Measurements from ENCODE around the gene ATP12A.
"Not testable (repeated sequence)": the region's sequence is repeated elsewhere in the genome, so short reads cannot be mapped to it uniquely, and the experiment has no call there.

Gene ATP12A

GRCh38 chr13:24691381-24691780 is 11.2 kb downstream of the ATP12A start:
- no peak for DNase-seq

- DNase-seq, result no peak
Measured at GRCh38 chr13:24692561-24692960, 12.4 kb downstream of the ATP12A start.

DNA sequence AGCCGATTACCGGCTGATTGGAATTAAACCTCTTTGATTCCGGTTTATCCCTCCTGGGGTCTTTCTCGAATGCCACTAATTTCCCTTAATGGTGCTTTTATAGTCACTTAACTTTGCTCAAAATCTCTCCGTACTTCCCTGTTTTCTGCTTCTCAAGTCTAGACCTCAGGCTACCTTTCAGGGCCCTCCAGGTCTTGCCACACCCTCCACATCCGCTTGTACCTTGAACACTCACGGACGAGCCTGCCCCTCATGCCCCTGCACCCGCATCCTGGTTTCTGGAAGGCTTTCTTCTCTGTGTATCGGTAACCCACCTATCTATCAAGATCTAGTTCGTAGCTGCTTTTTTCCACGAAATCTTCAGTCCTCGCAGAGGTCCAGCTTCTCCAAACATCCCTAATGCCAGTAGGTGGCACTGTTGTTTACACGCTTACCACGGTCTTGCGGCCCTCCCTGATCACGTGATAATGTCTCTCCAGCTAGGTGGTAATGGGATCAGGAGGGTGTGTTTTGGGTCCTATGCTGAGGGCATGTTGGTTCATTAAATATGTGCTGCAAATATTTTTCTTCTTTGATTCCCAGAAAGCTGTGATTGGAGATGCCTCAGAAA is 13.8 kb downstream of the ATP12A start:
- no peak for DNase-seq

DNA sequence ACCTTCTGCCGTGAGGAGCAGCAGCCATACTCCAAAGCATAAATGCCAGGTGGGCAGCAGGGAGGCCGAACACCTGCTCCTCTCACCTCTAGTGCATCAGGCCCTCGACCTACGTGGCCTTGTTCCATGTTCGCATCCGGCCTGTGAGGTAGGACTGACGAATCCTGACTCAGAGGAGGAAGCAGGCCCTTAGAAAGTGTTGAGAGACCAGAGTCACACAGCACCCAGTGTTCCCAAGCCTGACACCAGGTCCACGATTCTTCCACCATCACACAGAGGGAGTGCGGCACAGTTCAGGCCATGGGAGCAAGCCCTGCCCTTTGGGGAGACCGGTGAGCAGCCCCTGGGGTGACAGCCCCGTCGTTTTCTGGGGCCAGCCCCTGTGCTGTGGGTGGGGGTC is 14.7 kb downstream of the ATP12A start:
- no peak for DNase-seq

GRCh38 chr13:24698686-24699085 is 18.5 kb downstream of the ATP12A start:
- DNase-seq, result no peak

DNA sequence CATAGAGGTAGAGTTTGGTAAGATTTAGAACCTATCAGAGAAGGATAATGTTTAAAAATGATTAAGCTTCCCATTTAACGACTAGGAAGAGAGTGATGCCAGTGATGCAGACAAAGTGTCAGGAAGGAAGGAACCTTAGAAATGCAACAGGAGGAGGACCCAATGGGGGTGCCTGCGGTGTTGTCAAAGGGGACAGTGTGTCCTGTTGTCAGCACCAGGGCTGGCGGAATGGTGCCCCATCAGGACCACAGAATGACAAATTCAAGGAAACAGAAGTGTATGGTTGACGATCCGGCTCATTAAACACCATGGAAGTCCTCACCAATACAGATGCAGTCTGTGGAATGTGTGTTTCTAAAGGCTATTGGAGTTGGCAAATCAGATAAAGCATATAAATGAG is 19.3 kb downstream of the ATP12A start:
- no peak for DNase-seq

DNA sequence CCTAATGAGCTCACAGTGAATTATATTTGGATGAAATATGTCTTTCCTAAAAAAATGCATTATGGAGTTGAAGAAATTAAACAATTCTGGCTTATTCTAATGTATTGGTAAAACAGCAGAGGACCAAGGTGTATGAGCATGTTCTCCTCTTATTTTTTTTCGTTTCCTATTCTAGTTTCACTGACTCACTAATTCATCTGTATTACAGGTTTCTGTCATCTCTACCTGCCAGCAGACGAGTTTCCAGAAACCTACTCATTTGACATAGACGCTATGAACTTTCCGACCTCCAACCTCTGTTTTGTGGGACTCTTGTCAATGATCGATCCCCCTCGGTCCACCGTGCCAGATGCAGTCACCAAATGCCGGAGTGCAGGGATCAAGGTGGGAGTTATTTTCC is 20.3 kb downstream of the ATP12A start:
- DNase-seq, result no peak

DNA sequence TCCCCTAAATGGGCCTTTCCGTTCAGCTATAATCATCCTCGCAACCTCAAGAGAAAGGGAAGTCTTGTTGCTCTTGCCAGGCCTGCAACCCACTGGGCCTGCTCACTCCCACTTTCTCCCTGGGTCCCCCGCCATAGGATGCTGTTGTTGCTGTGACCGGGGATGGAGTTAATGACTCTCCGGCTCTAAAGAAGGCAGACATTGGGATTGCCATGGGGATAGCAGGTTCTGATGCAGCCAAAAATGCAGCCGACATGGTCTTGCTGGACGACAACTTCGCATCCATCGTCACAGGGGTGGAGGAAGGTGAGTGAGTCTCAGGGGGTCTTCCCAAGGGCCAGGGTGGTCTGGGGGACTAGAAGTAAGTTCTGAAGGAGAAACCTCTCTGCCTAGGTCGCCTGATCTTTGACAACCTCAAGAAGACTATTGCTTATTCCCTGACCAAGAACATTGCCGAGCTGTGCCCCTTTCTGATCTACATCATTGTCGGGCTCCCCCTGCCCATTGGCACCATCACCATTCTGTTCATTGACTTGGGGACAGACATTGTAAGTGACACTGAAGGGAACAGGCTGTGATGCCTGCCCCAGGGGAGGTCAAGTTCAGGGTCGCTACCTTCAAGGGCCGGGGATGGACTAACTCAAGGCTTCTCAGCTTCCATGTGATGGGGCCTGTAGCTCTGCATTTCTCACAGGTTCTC is 26.8 kb downstream of the ATP12A start:
- DNase-seq, result no peak

GRCh38 chr13:24709186-24709913 is 29.1 kb downstream of the ATP12A start:
- no peak for DNase-seq

DNA sequence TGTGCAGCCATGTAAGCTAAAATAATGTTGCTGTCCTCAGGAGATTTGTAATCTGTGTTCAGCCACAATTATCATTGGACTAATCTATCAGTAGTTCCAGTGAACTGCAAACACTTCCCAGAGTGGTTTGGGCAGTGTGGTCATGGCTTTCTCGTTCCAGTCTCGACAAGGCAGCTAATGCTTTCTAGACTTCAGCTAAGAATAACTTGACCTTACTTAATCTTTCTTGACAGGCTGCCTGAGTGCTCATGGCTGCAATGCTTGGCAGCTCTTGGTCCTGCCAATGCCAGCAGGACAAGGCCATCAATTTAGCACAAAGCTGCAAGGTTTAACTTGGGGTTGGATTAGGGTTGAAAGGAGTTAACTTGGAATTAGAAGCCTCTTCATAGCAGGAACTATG is 32.8 kb downstream of the ATP12A start:
- no peak for DNase-seq

DNA sequence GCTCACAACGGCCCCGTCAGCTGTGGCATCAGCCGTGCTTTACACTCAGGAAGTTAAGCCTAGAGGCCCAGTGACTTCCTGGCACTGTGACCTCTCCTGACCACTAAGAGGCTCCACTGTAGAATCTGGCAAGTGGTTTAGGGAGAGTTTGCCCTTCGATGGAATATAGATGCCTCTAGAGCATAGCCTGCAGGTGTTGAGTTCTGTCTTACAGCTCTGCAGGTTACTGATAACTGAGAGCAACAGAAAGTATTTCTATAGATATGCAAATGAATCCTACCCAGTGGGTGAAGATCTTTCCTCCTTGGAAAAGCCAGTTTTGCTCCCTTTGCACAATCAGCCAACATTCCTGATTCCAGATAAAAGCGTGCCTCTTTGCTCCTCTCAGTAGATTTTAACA is 35.8 kb downstream of the ATP12A start:
- DNase-seq, result no peak

DNA sequence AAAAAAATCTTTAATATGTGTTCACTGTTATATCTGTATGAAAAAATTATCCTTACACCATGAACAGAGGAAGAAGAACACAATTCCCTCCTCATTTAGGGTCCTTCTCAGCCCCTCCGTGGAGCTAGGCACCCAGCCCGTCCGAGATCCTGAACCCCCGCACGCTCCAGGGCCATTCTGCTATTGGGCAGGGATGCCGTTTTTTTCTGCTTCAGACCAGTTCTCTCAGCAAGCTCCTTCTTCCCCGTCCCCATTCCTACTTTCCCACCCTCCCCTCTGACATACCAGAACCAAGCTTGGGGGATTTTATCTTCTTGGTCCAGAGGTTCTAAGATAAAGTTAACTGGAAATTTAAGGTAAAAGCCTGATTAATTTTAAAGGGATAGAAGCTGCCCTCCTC is 36.2 kb downstream of the ATP12A start:
- DNase-seq, result no peak

DNA sequence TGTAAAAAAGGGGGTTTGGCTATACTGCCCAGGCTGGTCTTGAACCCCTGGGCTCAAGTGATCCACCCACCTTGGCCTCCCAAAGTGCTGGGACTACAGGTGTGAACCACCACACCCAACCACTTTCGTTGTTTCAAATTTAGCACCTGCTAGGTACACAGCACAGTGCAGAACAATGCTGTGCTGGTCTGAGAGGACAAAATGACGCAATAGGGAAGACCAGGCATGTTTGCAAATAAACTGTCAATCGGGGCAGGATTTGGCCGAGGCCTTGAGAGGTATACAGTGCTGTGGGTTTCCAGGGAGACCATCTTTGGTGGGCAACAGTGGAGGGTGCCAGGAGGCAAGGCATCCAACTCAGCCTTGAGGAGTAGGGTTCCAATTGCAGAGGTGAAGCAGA is 37.0 kb downstream of the ATP12A start:
- DNase-seq, result no peak

- no peak for DNase-seq
Measured at GRCh38 chr13:24718192-24718965, 38.2 kb downstream of the ATP12A start.

GRCh38 chr13:24719139-24719538 is 38.9 kb downstream of the ATP12A start:
- no peak for DNase-seq

GRCh38 chr13:24723206-24723605 is 43.0 kb downstream of the ATP12A start:
- DNase-seq, result no peak

- no peak for DNase-seq
Measured at GRCh38 chr13:24724714-24725113, 44.5 kb downstream of the ATP12A start.

GRCh38 chr13:24725379-24725778 is 45.2 kb downstream of the ATP12A start:
- DNase-seq, result no peak

DNA sequence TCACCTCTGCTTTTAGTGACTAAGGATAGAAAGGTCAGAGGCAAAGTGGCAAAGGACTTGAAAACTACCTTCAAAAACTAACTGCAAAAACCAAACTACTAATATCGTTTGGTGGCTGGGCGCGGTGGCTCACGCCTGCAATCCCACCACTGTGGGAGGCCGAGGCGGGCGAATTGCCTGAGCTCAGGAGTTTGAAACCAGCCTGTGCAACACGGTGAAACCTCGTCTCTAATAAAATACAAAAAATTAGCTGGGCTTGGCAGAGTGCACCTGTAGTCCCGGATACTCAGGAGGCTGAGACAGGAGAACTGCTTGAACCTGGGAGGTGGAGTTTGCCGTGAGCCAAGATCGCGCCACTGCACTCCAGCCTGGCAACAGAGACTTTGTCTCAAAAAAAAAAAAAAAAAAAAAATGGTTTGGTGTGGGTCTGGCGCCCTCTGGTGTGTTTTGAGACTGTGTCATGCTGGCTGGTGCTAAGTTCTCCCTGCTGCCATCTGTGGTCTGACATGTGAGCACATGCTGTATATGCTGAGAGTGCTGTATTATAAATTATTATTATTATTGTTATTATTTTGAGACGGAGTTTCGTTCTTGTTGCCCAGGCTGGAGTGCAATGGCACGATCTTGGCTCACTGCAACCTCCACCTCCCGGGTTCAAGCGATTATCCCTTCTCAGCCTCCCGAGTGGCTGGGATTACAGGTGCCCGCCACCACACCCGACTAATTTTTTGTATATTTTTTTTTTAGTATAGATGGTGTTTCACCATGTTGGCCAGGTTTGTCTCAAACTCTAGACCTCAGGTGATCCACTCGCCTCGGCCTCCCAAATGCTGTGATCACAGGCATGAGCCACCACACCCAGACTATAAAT is 47.8 kb downstream of the ATP12A start:
- no peak for DNase-seq

GRCh38 chr13:24730873-24731567 is 50.8 kb downstream of the ATP12A start:
- not testable (repeated sequence) for DNase-seq

DNA sequence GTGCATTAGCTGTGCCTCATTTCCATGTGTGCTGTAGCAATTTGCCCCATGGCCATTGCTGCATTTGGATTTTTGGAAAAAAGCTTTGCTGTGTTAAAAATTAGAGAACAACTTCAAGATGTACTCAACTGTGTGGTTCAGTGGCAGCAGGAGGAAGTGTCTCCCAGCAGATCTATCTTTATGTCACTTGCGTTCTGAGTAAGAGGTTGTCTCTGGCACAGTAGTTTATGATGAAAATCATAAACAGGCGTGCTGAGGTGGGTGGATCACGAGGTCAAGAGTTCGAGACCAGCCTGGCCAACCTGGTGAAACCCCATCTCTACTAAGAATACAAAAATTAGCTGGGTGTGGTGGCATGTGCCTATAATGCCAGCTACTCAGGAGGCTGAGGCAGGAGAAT is 54.7 kb downstream of the ATP12A start:
- no peak for DNase-seq

DNA sequence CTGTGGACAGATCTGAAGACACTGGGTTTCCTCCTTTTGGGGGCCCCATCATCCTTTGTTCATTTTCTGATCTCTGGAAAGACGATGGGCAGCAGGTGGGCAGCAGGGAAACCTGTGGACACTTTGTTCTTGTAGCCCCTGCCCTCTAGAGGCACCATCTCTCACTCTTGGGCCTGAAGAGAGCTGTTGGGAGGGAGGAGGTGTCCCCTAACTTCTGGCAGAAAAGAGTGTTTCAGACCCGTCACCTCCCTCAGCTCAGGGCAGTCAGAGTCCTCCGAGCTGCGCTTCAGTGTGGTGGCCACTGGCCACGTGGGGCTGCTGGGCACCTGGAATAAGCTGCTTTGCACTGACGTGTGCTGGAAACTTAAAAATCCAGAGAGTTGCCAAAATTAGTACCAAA is 56.8 kb downstream of the ATP12A start:
- DNase-seq, result no peak
